ENCODE measurements around the gene AMPD3.

Gene AMPD3

GRCh38 chr11:10483584-10483983 is 28.5 kb downstream of the AMPD3 start:
- Histone ChIP-seq H3K4me3 (ENCODE audit: low read depth, low read length) (no peak overlapping the region), H3K27me3 (ENCODE audit: insufficient read depth, low read depth, severe bottlenecking) (no peaks in the 10 kb centered on the region), H3K27ac (no peak overlapping the region), H3K9me3 (ENCODE audit: severe bottlenecking) (no peaks in the 10 kb centered on the region), H3K36me3 (peaks cover 92% of the 10 kb centered on the region)
- DNase-seq: no peak
- no peak for TF ChIP-seq CTCF (IDR thresholded peaks at IDR 0.05; ENCODE audit: low read depth, low read length)

- no peaks in the 10 kb centered on the region for H3K9me3 ChIP-seq (ENCODE audit: severe bottlenecking)
- peaks cover 89% of the 10 kb centered on the region for H3K36me3 ChIP-seq
- no peak overlapping the region for H3K27ac ChIP-seq
- TF ChIP-seq CTCF (IDR thresholded peaks at IDR 0.05; ENCODE audit: low read depth, low read length): no peak
- H3K4me3 ChIP-seq (ENCODE audit: low read depth, low read length): no peak overlapping the region
- no peaks in the 10 kb centered on the region for H3K27me3 ChIP-seq (ENCODE audit: insufficient read depth, low read depth, severe bottlenecking)
- DNase-seq: no peak
These were observed 29.6 kb downstream of the AMPD3 start for GRCh38 chr11:10484461-10485180.

GRCh38 chr11:10485646-10486045 is 30.6 kb downstream of the AMPD3 start:
- Histone ChIP-seq H3K27ac (no peak overlapping the region), H3K36me3 (peaks cover 88% of the 10 kb centered on the region)

GRCh38 chr11:10486161-10486840 is 31.2 kb downstream of the AMPD3 start:
- H3K9me3 ChIP-seq (ENCODE audit: severe bottlenecking): no peaks in the 10 kb centered on the region
- H3K36me3 ChIP-seq: peaks cover 88% of the 10 kb centered on the region

More at GRCh38 chr11:10485646-10486045, 30.6 kb downstream of the AMPD3 start:
- no peak for DNase-seq
- no peaks in the 10 kb centered on the region for H3K27me3 ChIP-seq (ENCODE audit: insufficient read depth, low read depth, severe bottlenecking)
- no peak for TF ChIP-seq CTCF (IDR thresholded peaks at IDR 0.05; ENCODE audit: low read depth, low read length)
- H3K4me3 ChIP-seq (ENCODE audit: low read depth, low read length): no peak overlapping the region
- no peaks in the 10 kb centered on the region for H3K9me3 ChIP-seq (ENCODE audit: severe bottlenecking)

GRCh38 chr11:10487002-10487647 is 32.1 kb downstream of the AMPD3 start:
- H3K27me3 ChIP-seq (ENCODE audit: insufficient read depth, low read depth, severe bottlenecking): no peaks in the 10 kb centered on the region
- DNase-seq: no peak
- peaks cover 88% of the 10 kb centered on the region for H3K36me3 ChIP-seq
- TF ChIP-seq CTCF (IDR thresholded peaks at IDR 0.05; ENCODE audit: low read depth, low read length): no peak
- H3K9me3 ChIP-seq (ENCODE audit: severe bottlenecking): peaks cover 1% of the 10 kb centered on the region
- no peak overlapping the region for H3K27ac ChIP-seq
- no peak overlapping the region for H3K4me3 ChIP-seq (ENCODE audit: low read depth, low read length)

More at GRCh38 chr11:10486161-10486840, 31.2 kb downstream of the AMPD3 start:
- TF ChIP-seq CTCF (IDR thresholded peaks at IDR 0.05; ENCODE audit: low read depth, low read length): no peak
- Histone ChIP-seq H3K27ac (no peak overlapping the region), H3K27me3 (ENCODE audit: insufficient read depth, low read depth, severe bottlenecking) (no peaks in the 10 kb centered on the region), H3K4me3 (ENCODE audit: low read depth, low read length) (no peak overlapping the region)
- DNase-seq: no peak

Measured in WERI-Rb-1 (cell line).